Measurements from ENCODE around the gene TAF3.
"Not testable (repeated sequence)": the region's sequence is repeated elsewhere in the genome, so short reads cannot be mapped to it uniquely, and the experiment has no call there.

The TAF3 gene

DNA sequence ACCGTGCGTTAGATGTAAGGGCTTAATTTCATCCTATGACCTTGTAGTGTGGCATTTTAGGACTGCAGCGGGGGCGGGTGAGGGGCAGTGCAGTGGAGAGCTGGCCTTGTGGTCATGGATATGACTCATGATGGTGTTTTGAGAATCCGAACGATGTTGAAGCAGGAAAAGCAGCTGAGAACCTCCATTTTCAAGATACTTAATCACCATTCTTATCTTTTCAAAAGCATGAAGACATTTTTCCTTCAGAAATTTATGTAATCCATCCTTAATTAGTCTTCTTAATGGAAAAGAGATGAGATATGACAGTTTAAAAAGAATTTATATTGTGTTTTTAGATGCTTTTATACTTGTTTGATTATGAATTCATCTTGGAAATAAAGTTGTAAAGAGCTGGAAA lies 20.7 kb upstream of the TAF3 start:
- DNase-seq (ENCODE audit: insufficient read length, low spot score): no peak
- FAIRE-seq: no peak
- TF ChIP-seq, protein P1, sequence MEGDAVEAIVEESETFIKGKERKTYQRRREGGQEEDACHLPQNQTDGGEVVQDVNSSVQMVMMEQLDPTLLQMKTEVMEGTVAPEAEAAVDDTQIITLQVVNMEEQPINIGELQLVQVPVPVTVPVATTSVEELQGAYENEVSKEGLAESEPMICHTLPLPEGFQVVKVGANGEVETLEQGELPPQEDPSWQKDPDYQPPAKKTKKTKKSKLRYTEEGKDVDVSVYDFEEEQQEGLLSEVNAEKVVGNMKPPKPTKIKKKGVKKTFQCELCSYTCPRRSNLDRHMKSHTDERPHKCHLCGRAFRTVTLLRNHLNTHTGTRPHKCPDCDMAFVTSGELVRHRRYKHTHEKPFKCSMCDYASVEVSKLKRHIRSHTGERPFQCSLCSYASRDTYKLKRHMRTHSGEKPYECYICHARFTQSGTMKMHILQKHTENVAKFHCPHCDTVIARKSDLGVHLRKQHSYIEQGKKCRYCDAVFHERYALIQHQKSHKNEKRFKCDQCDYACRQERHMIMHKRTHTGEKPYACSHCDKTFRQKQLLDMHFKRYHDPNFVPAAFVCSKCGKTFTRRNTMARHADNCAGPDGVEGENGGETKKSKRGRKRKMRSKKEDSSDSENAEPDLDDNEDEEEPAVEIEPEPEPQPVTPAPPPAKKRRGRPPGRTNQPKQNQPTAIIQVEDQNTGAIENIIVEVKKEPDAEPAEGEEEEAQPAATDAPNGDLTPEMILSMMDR (IDR thresholded peaks at IDR 0.05; ENCODE audit: insufficient read depth, missing control alignments): no peak

DNA sequence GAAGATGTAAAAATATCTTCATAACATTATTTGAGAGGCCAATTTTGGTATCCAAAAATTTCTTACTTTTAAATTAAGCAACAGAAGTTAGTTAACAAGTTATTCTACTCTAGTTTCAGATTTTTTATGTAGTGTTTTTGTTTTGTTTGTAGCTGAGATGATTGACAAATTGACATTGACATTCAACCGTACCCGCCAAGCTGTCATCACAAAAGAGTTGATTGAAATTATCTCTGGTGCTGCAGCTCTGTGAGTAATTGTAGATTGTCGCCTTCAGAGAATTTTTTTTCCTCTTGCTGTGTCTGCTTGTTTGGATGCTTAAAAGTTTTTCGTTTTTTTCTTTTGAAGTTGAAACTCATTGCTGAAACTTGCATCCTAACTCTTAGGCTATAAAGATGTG lies 15.7 kb upstream of the TAF3 start:
- FAIRE-seq (no peak), DNase-seq (ENCODE audit: insufficient read length, low spot score) (no peak)
- TF ChIP-seq, protein P1 (IDR thresholded peaks at IDR 0.05; ENCODE audit: insufficient read depth, missing control alignments): no peak

DNA sequence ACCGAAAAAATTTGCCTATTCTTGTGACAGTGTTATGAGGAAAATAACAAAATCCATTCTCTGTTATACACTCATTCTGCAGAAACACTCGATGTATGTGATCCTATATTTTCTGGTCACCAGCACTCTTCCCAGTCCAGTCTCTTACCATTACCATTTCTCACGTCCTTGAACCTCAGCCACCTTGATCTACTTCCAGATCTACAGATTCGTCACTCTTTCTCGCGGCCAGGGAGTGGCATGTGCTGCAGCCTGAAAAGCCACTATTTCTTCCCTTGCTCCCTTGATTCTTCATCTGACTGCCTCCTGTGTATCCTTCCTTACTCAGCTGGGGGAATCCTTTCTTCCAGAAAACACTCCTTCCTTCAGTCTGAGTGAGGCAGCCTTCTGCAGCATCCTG lies 14.1 kb upstream of the TAF3 start:
- DNase-seq (ENCODE audit: insufficient read length, low spot score) (no peak), FAIRE-seq (no peak)
- TF ChIP-seq, protein P1 (IDR thresholded peaks at IDR 0.05; ENCODE audit: insufficient read depth, missing control alignments): no peak

DNA sequence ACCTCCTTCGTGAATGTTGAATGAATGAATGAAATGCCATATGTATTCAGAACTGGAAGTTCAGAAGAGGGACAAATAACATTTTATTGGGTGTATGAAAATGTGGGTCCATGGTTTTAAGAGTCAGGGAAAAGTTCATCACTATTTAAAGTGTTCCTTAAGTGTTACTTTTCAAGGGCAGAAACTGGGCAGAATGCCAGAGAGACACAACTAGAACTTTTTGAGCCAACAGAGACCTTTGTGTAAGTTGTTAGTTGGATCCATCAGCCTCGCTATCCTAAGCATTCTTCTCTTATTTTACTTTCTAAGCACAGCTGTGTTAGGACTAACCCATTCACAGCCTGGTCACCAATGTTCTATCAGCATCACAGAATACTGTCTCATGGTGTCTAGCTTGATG lies 13.6 kb upstream of the TAF3 start:
- TF ChIP-seq, protein P1 (IDR thresholded peaks at IDR 0.05; ENCODE audit: insufficient read depth, missing control alignments): no peak
- no peak for FAIRE-seq
- DNase-seq (ENCODE audit: insufficient read length, low spot score): no peak

DNA sequence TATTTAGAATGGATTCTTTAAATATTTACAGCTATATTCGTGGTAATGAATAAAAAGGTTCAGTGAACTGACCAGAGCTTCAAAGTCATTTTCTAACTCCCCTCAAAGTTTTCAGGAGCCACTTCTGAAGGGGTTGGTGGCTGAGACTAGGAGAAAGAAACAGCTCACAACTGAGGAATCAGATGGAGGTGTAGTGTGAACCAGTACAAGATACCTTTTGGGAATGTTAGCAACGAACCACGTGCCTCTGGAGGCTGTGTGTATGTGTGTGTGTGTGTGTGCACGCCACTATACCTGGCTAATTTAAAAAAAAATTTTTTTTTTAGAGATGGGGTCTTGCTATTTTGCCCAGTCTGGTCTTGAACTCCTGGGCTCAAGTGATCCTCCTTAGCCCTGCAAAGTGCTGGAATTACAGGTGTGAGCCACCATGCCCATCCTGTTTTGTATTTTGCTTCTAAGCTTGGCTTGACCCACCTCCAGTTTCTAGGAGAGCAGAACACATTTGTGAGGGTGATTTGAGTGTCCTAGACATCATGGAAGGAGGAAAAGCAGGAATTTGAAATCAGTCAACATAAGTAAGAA lies 9.5 kb upstream of the TAF3 start:
- TF ChIP-seq, protein P1 (IDR thresholded peaks at IDR 0.05; ENCODE audit: insufficient read depth, missing control alignments): no peak
- DNase-seq (ENCODE audit: insufficient read length, low spot score) (no peak), FAIRE-seq (no peak)

DNA sequence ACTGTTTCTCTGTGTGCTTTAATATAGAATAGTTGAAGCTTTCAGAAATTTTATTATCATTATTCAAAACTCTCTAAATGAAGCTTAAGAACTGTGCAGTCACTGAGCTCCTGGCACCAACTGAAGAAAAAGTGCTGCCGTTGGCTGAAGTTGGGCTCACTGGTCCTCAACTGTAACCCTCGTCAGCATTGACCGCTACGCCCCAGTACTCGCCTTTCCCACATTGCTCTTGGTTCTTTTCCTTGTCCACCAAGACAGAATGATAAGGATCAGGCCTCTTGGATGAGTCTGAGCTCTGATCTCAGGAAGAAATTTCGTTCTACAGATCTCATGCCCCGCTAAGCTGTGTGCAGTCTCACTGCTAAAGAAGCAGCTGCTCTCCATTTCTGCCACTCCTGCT lies 7.9 kb upstream of the TAF3 start:
- FAIRE-seq (no peak), DNase-seq (ENCODE audit: insufficient read length, low spot score) (no peak)

DNA sequence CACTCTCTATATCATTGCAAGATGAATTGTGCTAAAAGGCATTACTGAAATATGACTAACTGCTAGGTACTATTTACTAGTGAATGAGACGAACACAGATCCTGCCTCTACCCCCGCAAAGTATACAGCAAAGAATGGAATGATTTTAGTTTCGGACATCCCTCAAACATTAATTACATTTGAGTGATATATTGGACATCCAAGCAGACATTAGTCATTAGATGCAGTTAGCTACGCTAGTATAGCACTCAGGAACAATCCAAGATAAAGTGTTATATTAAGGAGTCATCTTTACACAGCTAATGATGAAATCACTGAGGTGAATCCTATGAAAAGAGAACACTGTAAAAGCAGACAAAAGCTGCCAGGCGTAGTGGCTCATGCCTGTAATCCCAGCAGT lies 7.3 kb upstream of the TAF3 start:
- FAIRE-seq (no peak), DNase-seq (ENCODE audit: insufficient read length, low spot score) (no peak)
- TF ChIP-seq, protein P1 (IDR thresholded peaks at IDR 0.05; ENCODE audit: insufficient read depth, missing control alignments): no peak

More for the DNA sequence above, 7.9 kb upstream of the TAF3 start:
- TF ChIP-seq, protein P1 (IDR thresholded peaks at IDR 0.05; ENCODE audit: insufficient read depth, missing control alignments): no peak

DNA sequence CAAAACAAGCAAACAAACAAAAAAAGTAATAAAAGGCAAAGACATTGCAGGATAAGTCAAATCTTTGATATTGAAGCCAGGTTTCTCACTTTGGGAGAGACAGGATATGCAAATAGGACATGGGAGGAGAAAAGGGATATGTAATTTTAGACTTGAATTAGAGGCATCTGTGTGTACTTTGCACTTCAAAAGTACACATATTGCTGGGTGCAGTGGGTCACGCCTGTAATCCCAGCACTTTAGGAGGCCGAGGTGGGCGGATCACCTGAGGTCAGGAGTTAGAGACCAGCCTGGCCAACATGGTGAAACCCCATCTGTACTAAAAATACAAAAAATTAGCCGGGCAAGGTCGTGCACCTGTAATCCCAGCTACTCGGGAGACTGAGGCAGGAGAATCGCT lies 6.6 kb upstream of the TAF3 start:
- not testable (repeated sequence) for FAIRE-seq

More for the DNA sequence above, 6.6 kb upstream of the TAF3 start:
- not testable (repeated sequence) for DNase-seq (ENCODE audit: insufficient read length, low spot score)

Measured in D721Med (cell line).